BE2C (cell line): Measurements from ENCODE around the gene SLC26A2.

Experiments
- DNase-seq: peaks from one replicate; pipeline ENCODE4 v3.0.0-alpha.2; 2020
- H3K27me3 ChIP-seq: fragments of 250-450 bp; sonication (Bioruptor Pico); 2 replicates; pipeline ENCODE4 v1.5.1; 2020; ENCODE audit warnings: mild to moderate bottlenecking
- H3K36me3 ChIP-seq: fragments of 250-450 bp; sonication (Bioruptor Pico); 2 replicates; pipeline ENCODE4 v1.5.1; 2020; ENCODE audit warnings: mild to moderate bottlenecking
- H3K4me1 ChIP-seq: fragments of 250-450 bp; sonication (Bioruptor Pico); 2 replicates; pipeline ENCODE4 v1.5.1; 2020
- H3K4me3 ChIP-seq: 2 replicates; pipeline ENCODE4 v1.5.1; 2011; ENCODE audit warnings: low read depth, low read length
- H3K9me3 ChIP-seq: fragments of 250-450 bp; sonication (Bioruptor Pico); 2 replicates; pipeline ENCODE4 v1.5.1; 2020
- CTCF ChIP-seq: IDR thresholded peaks from 2 replicates; pipeline ENCODE4 v1.5.1; 2012; ENCODE audit warnings: mild to moderate bottlenecking, low read depth, low read length

The SLC26A2 gene

GRCh38 chr5:149966946-149967345, 6.4 kb downstream of the SLC26A2 start:
- Histone ChIP-seq H3K9me3 (no peaks in the 10 kb centered on the region), H3K4me1 (no peaks in the 10 kb centered on the region), H3K27me3 (no peaks in the 10 kb centered on the region), H3K36me3 (no peaks in the 10 kb centered on the region), H3K4me3 (no peak overlapping the region)
- no peak for DNase-seq
- TF ChIP-seq CTCF: no peak

GRCh38 chr5:149969181-149969930, 8.8 kb downstream of the SLC26A2 start:
- TF ChIP-seq CTCF: no peak
- H3K27me3 ChIP-seq: no peaks in the 10 kb centered on the region
- no peaks in the 10 kb centered on the region for H3K4me1 ChIP-seq
- no peak for DNase-seq
- no peaks in the 10 kb centered on the region for H3K9me3 ChIP-seq
- H3K36me3 ChIP-seq: no peaks in the 10 kb centered on the region
- H3K4me3 ChIP-seq: no peak overlapping the region

GRCh38 chr5:149975409-149975808, 14.9 kb downstream of the SLC26A2 start:
- no peaks in the 10 kb centered on the region for H3K27me3 ChIP-seq
- no peaks in the 10 kb centered on the region for H3K4me1 ChIP-seq
- H3K9me3 ChIP-seq: no peaks in the 10 kb centered on the region
- no peaks in the 10 kb centered on the region for H3K36me3 ChIP-seq
- no peak overlapping the region for H3K4me3 ChIP-seq
- no peak for TF ChIP-seq CTCF
- no peak for DNase-seq

GRCh38 chr5:149979896-149980295, 19.3 kb downstream of the SLC26A2 start:
- no peak for DNase-seq
- no peak for TF ChIP-seq CTCF

GRCh38 chr5:149981206-149981605, 20.6 kb downstream of the SLC26A2 start:
- Histone ChIP-seq H3K27me3 (no peaks in the 10 kb centered on the region), H3K9me3 (no peaks in the 10 kb centered on the region), H3K4me3 (no peak overlapping the region), H3K36me3 (no peaks in the 10 kb centered on the region), H3K4me1 (no peaks in the 10 kb centered on the region)
- no peak for TF ChIP-seq CTCF
- DNase-seq: no peak

More at GRCh38 chr5:149979896-149980295, 19.3 kb downstream of the SLC26A2 start:
- Histone ChIP-seq H3K4me3 (no peak overlapping the region), H3K9me3 (no peaks in the 10 kb centered on the region), H3K27me3 (no peaks in the 10 kb centered on the region), H3K36me3 (no peaks in the 10 kb centered on the region), H3K4me1 (no peaks in the 10 kb centered on the region)

GRCh38 chr5:149982505-149982904, 21.9 kb downstream of the SLC26A2 start:
- no peaks in the 10 kb centered on the region for H3K4me1 ChIP-seq
- no peak for DNase-seq
- H3K4me3 ChIP-seq: no peak overlapping the region
- H3K9me3 ChIP-seq: no peaks in the 10 kb centered on the region
- no peaks in the 10 kb centered on the region for H3K27me3 ChIP-seq
- no peak for TF ChIP-seq CTCF
- no peaks in the 10 kb centered on the region for H3K36me3 ChIP-seq
